OCI-M2 (cell line): Measurements from ENCODE around the gene HAUS7.

Experiments used
- DNase-seq: peaks from one replicate; lab custom pipeline; 2025; ENCODE audit not compliant: unreplicated experiment; lab: John Stamatoyannopoulos, UW

Gene HAUS7

GRCh38 chrX:153477901-153478300, 7.5 kb upstream of the HAUS7 start:
- no peak for DNase-seq

- no peak for DNase-seq
Observed at GRCh38 chrX:153477364-153477857, 7.0 kb upstream of the HAUS7 start.

GRCh38 chrX:153476666-153477363, 6.4 kb upstream of the HAUS7 start:
- no peak for DNase-seq

- DNase-seq: no peak
Observed at GRCh38 chrX:153475751-153476281, 5.4 kb upstream of the HAUS7 start.

GRCh38 chrX:153475271-153475670, 4.9 kb upstream of the HAUS7 start:
- DNase-seq: no peak

- DNase-seq: no peak
Observed at GRCh38 chrX:153474718-153475117, 4.3 kb upstream of the HAUS7 start.

- no peak for DNase-seq
Observed at GRCh38 chrX:153474266-153474665, 3.9 kb upstream of the HAUS7 start.

GRCh38 chrX:153473126-153473525, 2.8 kb upstream of the HAUS7 start:
- no peak for DNase-seq

- no peak for DNase-seq
Observed at GRCh38 chrX:153471663-153472280, 1.4 kb upstream of the HAUS7 start.

GRCh38 chrX:153469811-153470410, 465 bp downstream of the HAUS7 start:
- DNase-seq: no peak

- no peak for DNase-seq
Observed at GRCh38 chrX:153468008-153468580, 2.3 kb downstream of the HAUS7 start.

- DNase-seq: no peak
Observed at GRCh38 chrX:153465691-153466380, 4.5 kb downstream of the HAUS7 start.

- DNase-seq: no peak
Observed at GRCh38 chrX:153464116-153464515, 6.3 kb downstream of the HAUS7 start.

GRCh38 chrX:153463556-153463955, 6.8 kb downstream of the HAUS7 start:
- DNase-seq: no peak

GRCh38 chrX:153463031-153463430, 7.3 kb downstream of the HAUS7 start:
- no peak for DNase-seq

- DNase-seq: no peak
Observed at GRCh38 chrX:153462291-153462690, 8.1 kb downstream of the HAUS7 start.

- DNase-seq: no peak
Observed at GRCh38 chrX:153460826-153461225, 9.6 kb downstream of the HAUS7 start.

GRCh38 chrX:153459986-153460385, 10.4 kb downstream of the HAUS7 start:
- DNase-seq: no peak

- no peak for DNase-seq
Observed at GRCh38 chrX:153458476-153458875, 11.9 kb downstream of the HAUS7 start.

GRCh38 chrX:153457827-153458466, 12.4 kb downstream of the HAUS7 start:
- DNase-seq: no peak
